ENCODE data around the gene LAS1L.

The LAS1L gene

DNA sequence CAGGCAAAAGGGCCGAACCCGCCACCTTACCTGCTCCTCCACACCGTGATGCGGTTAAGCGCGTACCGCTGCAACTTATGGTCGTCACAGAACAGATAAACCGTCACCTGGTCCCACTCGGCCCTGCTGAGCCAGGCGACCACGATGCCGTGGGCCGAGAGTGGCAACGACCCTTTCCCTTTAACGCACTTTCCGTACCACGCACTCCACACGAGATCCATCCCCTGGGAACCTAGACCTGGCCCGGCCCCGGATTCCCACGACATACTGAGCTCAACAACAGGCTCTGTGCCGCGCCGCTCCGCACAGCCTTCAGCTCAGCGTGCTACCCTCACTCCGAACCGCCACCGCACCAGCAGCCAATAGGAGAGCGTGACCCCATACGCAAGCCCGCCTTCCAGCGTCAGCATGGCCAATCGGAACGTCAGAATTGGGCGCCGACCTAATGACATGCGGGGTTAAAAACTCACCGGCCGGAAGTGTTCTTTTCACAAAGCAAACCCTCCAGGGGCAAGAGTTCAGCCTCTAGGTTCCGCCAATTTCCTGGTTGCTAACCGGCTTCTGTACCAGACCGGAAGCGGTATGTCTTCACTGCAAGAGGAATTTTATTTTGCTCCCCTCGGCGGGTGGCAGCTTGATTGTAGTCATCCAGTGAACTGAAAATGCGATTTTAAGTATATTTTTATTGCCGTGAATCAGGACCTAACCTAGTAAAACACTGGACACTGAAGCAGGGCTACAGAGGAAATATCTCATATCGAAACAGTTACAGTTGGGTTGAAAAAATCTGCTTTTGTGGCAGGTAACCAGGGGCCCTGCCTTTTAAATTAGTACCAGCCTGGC lies at the start of gene LAS1L:
Gene LAS1L, minus strand, starts transcription at position 338 of the 843 bp plus-strand sequence. Its CDS starts 72 bp downstream, at position 266.
- Histone ChIP-seq H3K79me2 (ENCODE audit: control insufficient read depth, low read length) (peaks cover 30% of the 10 kb centered on the region), H3K36me3 (ENCODE audit: control insufficient read depth, low read length) (peaks cover 16% of the 10 kb centered on the region), H4K20me1 (ENCODE audit: control insufficient read depth, insufficient read depth, low read depth, low read length) (no peaks in the 10 kb centered on the region), H3K9me2 (replicated peaks; ENCODE audit: control insufficient read depth, low read length) (no peaks in the 10 kb centered on the region), H3K27me3 (ENCODE audit: control insufficient read depth, low read length) (no peaks in the 10 kb centered on the region), H3K9me3 (ENCODE audit: control insufficient read depth, insufficient read depth, low read length) (no peaks in the 10 kb centered on the region), H3K4me1 (ENCODE audit: control insufficient read depth, low read length) (peaks cover 11% of the 10 kb centered on the region; the same call in 1 of the 2 replicates), H3K4me3 (ENCODE audit: low read length) (peak within 1 kb of the TSS; percentile 90), H3K27ac (ENCODE audit: low read depth, low read length) (peak within 1 kb of the TSS; percentile 35), H3K4me2 (ENCODE audit: low read length) (peak within 1 kb of the TSS; percentile 83), H3F3A (ENCODE audit: control insufficient read depth, insufficient read depth) (no peaks in the 10 kb centered on the region)
- no peak for TF ChIP-seq EZH2phosphoT487 (IDR thresholded peaks at IDR 0.05; ENCODE audit: borderline replicate concordance, low read length)
- TF ChIP-seq, protein P1, sequence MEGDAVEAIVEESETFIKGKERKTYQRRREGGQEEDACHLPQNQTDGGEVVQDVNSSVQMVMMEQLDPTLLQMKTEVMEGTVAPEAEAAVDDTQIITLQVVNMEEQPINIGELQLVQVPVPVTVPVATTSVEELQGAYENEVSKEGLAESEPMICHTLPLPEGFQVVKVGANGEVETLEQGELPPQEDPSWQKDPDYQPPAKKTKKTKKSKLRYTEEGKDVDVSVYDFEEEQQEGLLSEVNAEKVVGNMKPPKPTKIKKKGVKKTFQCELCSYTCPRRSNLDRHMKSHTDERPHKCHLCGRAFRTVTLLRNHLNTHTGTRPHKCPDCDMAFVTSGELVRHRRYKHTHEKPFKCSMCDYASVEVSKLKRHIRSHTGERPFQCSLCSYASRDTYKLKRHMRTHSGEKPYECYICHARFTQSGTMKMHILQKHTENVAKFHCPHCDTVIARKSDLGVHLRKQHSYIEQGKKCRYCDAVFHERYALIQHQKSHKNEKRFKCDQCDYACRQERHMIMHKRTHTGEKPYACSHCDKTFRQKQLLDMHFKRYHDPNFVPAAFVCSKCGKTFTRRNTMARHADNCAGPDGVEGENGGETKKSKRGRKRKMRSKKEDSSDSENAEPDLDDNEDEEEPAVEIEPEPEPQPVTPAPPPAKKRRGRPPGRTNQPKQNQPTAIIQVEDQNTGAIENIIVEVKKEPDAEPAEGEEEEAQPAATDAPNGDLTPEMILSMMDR (IDR thresholded peaks at IDR 0.05; ENCODE audit: low read depth, low read length, poor library complexity, severe bottlenecking), result no peak

DNA sequence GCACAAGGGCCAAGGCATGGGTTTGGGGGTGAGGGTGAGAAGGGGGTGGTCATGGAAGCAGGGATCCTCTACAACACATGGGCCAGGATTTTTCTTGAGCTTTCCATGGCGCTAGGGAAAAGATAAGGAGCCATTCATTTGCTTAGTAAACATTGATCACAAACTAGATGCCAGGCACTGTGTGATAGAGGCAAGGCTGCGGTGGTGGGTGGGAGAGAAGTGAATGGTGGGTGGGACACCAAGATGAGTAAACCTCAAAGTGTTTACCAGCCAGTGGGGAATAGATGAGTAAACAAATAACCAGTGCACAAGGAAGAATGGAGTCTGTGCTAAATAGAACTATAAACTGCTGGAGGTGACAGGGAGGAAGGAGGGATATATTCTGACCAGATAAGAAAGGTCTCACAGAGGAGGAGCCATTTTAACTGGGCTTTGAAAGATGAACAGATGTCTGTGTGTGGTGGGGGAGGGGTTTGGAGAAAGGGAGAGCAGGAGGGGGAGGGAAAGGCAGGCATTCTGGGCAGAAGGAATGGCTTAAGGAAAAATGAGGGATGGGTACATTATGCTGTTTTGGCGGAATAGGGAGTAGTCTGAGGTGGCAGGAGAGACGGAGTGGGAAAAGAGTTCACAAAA lies 48.0 kb upstream of the LAS1L start:
- Histone ChIP-seq H3K4me2 (ENCODE audit: low read length) (no peak overlapping the region), H3K27me3 (ENCODE audit: control insufficient read depth, low read length) (no peaks in the 10 kb centered on the region), H3K79me2 (ENCODE audit: control insufficient read depth, low read length) (no peaks in the 10 kb centered on the region), H3K9me2 (replicated peaks; ENCODE audit: control insufficient read depth, low read length) (no peaks in the 10 kb centered on the region), H3K27ac (ENCODE audit: low read depth, low read length) (no peak overlapping the region), H3K36me3 (ENCODE audit: control insufficient read depth, low read length) (no peaks in the 10 kb centered on the region), H3F3A (ENCODE audit: control insufficient read depth, insufficient read depth) (no peaks in the 10 kb centered on the region), H3K9me3 (ENCODE audit: control insufficient read depth, insufficient read depth, low read length) (no peaks in the 10 kb centered on the region), H4K20me1 (ENCODE audit: control insufficient read depth, insufficient read depth, low read depth, low read length) (no peaks in the 10 kb centered on the region), H3K4me3 (ENCODE audit: low read length) (no peak overlapping the region), H3K4me1 (ENCODE audit: control insufficient read depth, low read length) (no peaks in the 10 kb centered on the region)
- no peak for TF ChIP-seq EZH2phosphoT487 (IDR thresholded peaks at IDR 0.05; ENCODE audit: borderline replicate concordance, low read length)
- TF ChIP-seq, protein P1 (IDR thresholded peaks at IDR 0.05; ENCODE audit: low read depth, low read length, poor library complexity, severe bottlenecking), result no peak

DNA sequence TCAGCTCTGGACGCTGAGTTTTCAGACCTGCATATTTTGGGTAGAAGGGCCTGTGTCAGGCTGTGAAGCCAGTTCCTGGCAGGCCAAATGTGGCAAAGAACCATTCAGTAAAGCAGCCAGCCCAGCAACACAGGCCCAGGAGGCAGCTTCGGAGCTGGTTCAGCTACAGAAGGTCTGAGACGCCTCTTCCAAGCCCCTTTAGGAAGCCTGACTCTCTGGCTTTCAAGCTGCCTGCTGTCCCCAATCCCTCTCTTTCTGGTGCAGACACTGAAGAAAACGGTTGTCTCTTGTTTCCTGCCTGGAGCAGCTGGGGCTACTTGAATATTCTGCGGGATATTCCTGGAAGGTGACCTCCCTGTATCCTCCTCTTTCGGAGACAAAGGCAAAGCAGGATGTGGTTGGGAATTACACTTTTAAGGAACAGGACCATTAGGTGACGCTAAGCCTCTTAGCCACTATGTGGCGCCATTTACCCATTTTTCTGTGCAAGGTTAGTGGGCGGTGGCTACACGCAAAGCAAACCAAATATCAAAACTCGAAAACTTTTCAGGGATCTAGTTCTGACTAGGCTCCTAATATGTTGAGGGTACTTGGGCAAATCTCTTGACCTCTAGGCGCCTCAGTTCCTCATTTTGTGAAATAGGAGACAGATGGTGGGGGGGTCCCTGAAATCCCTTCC lies 47.2 kb upstream of the LAS1L start:
- Histone ChIP-seq H3K27me3 (ENCODE audit: control insufficient read depth, low read length) (no peaks in the 10 kb centered on the region), H3K27ac (ENCODE audit: low read depth, low read length) (no peak overlapping the region), H3K4me2 (ENCODE audit: low read length) (no peak overlapping the region), H3K79me2 (ENCODE audit: control insufficient read depth, low read length) (no peaks in the 10 kb centered on the region), H3K4me1 (ENCODE audit: control insufficient read depth, low read length) (no peaks in the 10 kb centered on the region), H3K4me3 (ENCODE audit: low read length) (no peak overlapping the region), H3K36me3 (ENCODE audit: control insufficient read depth, low read length) (no peaks in the 10 kb centered on the region), H3F3A (ENCODE audit: control insufficient read depth, insufficient read depth) (no peaks in the 10 kb centered on the region), H4K20me1 (ENCODE audit: control insufficient read depth, insufficient read depth, low read depth, low read length) (no peaks in the 10 kb centered on the region), H3K9me3 (ENCODE audit: control insufficient read depth, insufficient read depth, low read length) (no peaks in the 10 kb centered on the region), H3K9me2 (replicated peaks; ENCODE audit: control insufficient read depth, low read length) (no peaks in the 10 kb centered on the region)
- TF ChIP-seq EZH2phosphoT487 (IDR thresholded peaks at IDR 0.05; ENCODE audit: borderline replicate concordance, low read length), result no peak
- TF ChIP-seq, protein P1 (IDR thresholded peaks at IDR 0.05; ENCODE audit: low read depth, low read length, poor library complexity, severe bottlenecking), result peak; percentile 72
